ENCODE measurements around the gene MAP2K6.

DNA sequence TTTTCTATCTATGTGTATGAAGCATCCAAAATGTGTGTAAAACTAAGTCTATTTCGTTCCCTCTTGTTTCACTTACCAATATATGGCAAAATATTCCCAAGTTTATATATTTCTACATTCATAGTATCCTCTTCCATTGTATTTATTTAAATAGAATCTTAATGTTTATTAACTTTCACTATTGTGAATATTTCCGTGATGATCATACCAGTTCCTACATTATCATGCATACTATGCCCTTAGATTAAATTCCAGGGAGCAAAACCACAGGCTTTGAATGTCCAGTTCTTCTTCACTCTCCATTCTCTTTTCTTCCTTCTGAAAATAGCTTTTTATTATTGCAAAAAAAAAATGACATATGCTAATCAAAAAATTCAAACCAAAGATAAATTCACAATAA is 4.0 kb downstream of the MAP2K6 start:
- TF ChIP-seq POLR2AphosphoS5 (IDR thresholded peaks at IDR 0.05; ENCODE audit: insufficient read depth, low read depth, low read length), result no peak
- TF ChIP-seq, protein P1, sequence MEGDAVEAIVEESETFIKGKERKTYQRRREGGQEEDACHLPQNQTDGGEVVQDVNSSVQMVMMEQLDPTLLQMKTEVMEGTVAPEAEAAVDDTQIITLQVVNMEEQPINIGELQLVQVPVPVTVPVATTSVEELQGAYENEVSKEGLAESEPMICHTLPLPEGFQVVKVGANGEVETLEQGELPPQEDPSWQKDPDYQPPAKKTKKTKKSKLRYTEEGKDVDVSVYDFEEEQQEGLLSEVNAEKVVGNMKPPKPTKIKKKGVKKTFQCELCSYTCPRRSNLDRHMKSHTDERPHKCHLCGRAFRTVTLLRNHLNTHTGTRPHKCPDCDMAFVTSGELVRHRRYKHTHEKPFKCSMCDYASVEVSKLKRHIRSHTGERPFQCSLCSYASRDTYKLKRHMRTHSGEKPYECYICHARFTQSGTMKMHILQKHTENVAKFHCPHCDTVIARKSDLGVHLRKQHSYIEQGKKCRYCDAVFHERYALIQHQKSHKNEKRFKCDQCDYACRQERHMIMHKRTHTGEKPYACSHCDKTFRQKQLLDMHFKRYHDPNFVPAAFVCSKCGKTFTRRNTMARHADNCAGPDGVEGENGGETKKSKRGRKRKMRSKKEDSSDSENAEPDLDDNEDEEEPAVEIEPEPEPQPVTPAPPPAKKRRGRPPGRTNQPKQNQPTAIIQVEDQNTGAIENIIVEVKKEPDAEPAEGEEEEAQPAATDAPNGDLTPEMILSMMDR (IDR thresholded peaks at IDR 0.05; ENCODE audit: extremely low read depth in 1 of 2, insufficient read depth in 1 of 2, low read depth in 1 of 2, low read length in 2 of 2), result no peak

Measured in endothelial cell of umbilical vein (primary cell).